Esophagus squamous epithelium (tissue), 5 donors: ENCODE data around the gene TUBGCP2. TPM values are rescaled to one million over a fixed set of nuclear protein-coding genes. Genes with fewer than 3 reads are reported as not detected.
A peak's percentile ranks its signal among the peaks of the same experiment; 100 is the strongest.

ENCODE experiments used
- DNase-seq: peaks from one replicate; lab custom pipeline; 2025; lab: John Stamatoyannopoulos, UW
- H3K27ac ChIP-seq, 4 donors: fragments of 200-600 bp; sonication (generic); one replicate each; pipeline ENCODE4 v1.5.1; 2016 to 2019; ENCODE audit warnings: mild to moderate bottlenecking in 1 of 4
- H3K27me3 ChIP-seq, 4 donors: fragments of 200-600 bp; sonication (generic); 1 replicate in 3 of 4; 2 replicates in 1 of 4; pipeline versions ENCODE4 v1.5.1 to v1.6.0; 2017 to 2021; ENCODE audit warnings: antibody characterized with exemption in 1 of 4
- H3K36me3 ChIP-seq, 3 donors: fragments of 200-600 bp; sonication (generic); one replicate each; pipeline ENCODE4 v1.5.1; 2016 to 2019
- H3K4me1 ChIP-seq, 3 donors: fragments of 200-600 bp; sonication (generic); one replicate each; pipeline ENCODE4 v1.5.1; 2017 to 2019
- H3K4me3 ChIP-seq, 4 donors: fragments of 200-600 bp; sonication (generic); 1 replicate in 3 of 4; 2 replicates in 1 of 4; pipeline ENCODE4 v1.5.1; 2016 to 2019; ENCODE audit warnings: mild to moderate bottlenecking in 2 of 4, moderate library complexity in 1 of 4
- H3K9me3 ChIP-seq, 3 donors: fragments of 200-600 bp; sonication (generic); one replicate each; pipeline ENCODE4 v1.5.1; 2016 to 2019
- POLR2A ChIP-seq, 4 donors: fragments of 450-650 bp; IDR thresholded peaks; one replicate each; pipeline ENCODE4 v1.6.1; 2017; ENCODE audit warnings: antibody characterized with exemption in 4 of 4, mild to moderate bottlenecking in 4 of 4, moderate library complexity in 3 of 4
- WGBS, 2 donors: methylation state at CpG; one replicate each; pipeline ENCODE4 v1.1.5; 2018; 5-methylcytosine and 5-hydroxymethylcytosine counted together
- intact Hi-C: fragments of 100-400 bp; cut with DNase I; formaldehyde crosslinking; loops from one replicate; pipeline ENCODE4 v1.15.0; 2022
- total RNA-seq, 4 donors: library from RNA; depleted of rRNA; stranded (reverse); fragments of >200 nt; gene quantifications; one replicate each; pipeline ENCODE4 v1.1.0, GENCODE V29; 2016
- TF ChIP-seq, protein P1 (sequence below), 6 experiments: fragments of 450-650 bp in 4 of 6; fragments of 200-600 bp in 2 of 6; sonication (generic) in 2 of 6; IDR thresholded peaks; one replicate each; pipeline ENCODE4 v1.5.1; 2016 to 2019; ENCODE audit warnings: antibody characterized with exemption in 6 of 6, mild to moderate bottlenecking in 4 of 6, moderate library complexity in 4 of 6
- donor health status: DM: yes; HTN: yes; CAD: no.

Gene TUBGCP2
- total RNA-seq, 4 donors from 2014 or later, result 28.4 to 44.4 (median 38.9) TPM

DNA sequence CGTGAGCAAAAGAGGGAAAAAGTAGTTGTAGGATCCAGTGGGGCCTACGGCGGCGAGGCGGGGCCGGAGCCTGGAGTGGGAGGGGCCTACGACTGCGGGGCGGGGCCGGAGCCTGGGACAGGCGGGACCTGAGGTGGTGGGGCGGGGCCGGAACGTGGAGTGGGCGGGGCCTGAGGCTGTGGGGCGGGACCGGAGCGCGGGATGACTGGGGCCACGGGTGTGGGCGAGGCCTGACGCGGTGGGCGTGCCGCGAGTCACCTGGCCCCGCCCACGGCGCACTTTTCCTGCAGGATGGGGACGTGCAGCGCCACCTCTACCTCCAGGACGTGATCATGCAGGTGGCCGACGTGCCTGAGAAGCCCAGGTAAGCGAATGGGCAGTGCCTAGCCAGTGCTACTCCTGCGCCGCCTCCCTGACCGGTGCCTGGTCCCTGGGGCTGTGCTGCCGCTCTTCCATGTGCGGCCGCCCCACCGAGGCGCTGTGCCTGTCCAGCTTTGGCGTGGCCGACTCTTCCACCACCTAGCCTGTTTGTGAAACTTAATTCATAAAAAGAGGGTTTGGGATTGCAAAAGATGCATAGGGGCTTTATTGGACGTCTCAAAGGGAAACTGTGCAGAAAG is 538 bp upstream of the TUBGCP2 start:
- Histone ChIP-seq H3K4me3 (peak overlapping the region; percentile 72 to 100 (median 93)), H3K27ac (peak overlapping the region; percentile 92 to 99 (median 98)), H3K36me3 (peaks cover 0 to 49% (median 3%) of the 10 kb centered on the region in 3 donors), H3K27me3 (no peaks in the 10 kb centered on the region), H3K9me3 (no peaks in the 10 kb centered on the region), H3K4me1 (peaks cover 11 to 45% (median 21%) of the 10 kb centered on the region in 3 donors)
- WGBS, 2 donors, result 16 to 52% methylated on average over 21 to 28 of the region's 46 CpGs
- peak; percentile 73 for DNase-seq
- no peak for TF ChIP-seq POLR2A (IDR thresholded peaks at IDR 0.05)
- TF ChIP-seq, protein P1, sequence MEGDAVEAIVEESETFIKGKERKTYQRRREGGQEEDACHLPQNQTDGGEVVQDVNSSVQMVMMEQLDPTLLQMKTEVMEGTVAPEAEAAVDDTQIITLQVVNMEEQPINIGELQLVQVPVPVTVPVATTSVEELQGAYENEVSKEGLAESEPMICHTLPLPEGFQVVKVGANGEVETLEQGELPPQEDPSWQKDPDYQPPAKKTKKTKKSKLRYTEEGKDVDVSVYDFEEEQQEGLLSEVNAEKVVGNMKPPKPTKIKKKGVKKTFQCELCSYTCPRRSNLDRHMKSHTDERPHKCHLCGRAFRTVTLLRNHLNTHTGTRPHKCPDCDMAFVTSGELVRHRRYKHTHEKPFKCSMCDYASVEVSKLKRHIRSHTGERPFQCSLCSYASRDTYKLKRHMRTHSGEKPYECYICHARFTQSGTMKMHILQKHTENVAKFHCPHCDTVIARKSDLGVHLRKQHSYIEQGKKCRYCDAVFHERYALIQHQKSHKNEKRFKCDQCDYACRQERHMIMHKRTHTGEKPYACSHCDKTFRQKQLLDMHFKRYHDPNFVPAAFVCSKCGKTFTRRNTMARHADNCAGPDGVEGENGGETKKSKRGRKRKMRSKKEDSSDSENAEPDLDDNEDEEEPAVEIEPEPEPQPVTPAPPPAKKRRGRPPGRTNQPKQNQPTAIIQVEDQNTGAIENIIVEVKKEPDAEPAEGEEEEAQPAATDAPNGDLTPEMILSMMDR (IDR thresholded peaks at IDR 0.05), result no peak
- intact Hi-C loops, result no loop called here

DNA sequence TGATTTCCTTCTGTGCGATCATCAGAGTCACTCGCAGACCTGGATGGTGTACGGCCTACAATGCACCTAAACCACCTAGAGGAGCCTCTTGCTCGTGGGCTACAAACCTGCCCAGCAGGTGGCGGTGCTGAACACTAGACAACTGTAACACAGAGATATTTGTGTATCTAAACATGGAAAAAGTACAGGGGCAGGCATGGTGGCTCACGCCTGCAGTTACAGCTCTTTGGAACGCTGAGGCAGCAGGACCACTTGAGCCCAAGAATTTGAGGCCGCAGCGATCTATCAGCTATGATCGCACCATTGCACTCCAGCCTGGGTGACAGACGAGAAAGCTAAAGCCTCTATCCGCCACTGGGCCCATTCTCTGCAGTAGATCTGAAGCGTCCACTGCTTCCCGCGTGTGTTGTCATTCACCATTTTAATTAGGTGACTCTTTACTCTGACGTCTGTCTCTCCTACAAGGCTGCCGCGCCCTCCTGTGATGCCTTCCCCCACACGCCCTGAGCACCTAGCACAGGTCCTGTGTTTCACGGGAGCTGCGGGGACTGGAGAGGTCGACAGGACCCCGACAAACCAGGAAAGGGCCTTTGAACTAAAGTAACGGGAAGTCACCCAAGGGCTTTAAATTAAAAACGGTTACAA is 774 bp downstream of the TUBGCP2 start:
- Histone ChIP-seq H3K27me3 (no peaks in the 10 kb centered on the region), H3K4me3 (peak overlapping the region; percentile 72 to 100 (median 93)), H3K27ac (peak overlapping the region; percentile 92 to 99 (median 98)), H3K9me3 (no peaks in the 10 kb centered on the region), H3K4me1 (peaks cover 11 to 49% (median 21%) of the 10 kb centered on the region in 3 donors), H3K36me3 (peaks cover 0 to 55% (median 3%) of the 10 kb centered on the region in 3 donors)
- peak; percentile 30 for DNase-seq
- intact Hi-C loops, result no loop called here
- 1 to 2% methylated on average over 20 to 24 of the region's 25 CpGs for WGBS, 2 donors
- TF ChIP-seq, protein P1 (IDR thresholded peaks at IDR 0.05), result peak; percentile 50 to 83 (median 70)
- TF ChIP-seq POLR2A (IDR thresholded peaks at IDR 0.05), result peak in 1 of 4 donors; percentile 17

DNA sequence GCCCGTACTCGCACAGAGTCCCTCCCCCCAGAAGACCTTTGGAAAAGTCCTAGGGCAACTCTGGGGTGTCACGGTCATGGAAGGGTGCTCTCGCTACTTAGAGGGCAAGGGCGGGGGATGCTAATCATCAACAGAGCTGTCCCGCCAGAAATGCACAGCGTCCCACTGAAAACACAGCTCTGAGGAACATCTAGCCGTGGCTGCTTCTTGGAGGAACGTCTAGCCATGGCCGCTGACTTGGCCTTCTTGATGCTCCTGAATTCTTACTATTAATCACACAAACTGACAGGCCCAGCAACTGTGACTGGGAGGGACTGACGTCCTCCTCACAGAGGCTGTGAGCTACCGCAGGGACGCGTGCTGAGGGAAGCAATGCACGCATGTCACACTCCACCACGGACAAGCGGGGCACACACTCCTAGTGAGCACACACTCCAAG is 1.7 kb downstream of the TUBGCP2 start:
- H3K4me3 ChIP-seq, result no peak overlapping the region
- WGBS, 2 donors, result 87 to 91% methylated on average over 8 to 14 of the region's 17 CpGs
- H3K27me3 ChIP-seq, result no peaks in the 10 kb centered on the region
- no peaks in the 10 kb centered on the region for H3K9me3 ChIP-seq
- peak overlapping the region in 3 of 4 donors; percentile 25 to 99 (median 97) for H3K27ac ChIP-seq
- peaks cover 11 to 49% (median 21%) of the 10 kb centered on the region in 3 donors for H3K4me1 ChIP-seq
- TF ChIP-seq POLR2A (IDR thresholded peaks at IDR 0.05), result no peak
- TF ChIP-seq, protein P1 (IDR thresholded peaks at IDR 0.05), result no peak
- intact Hi-C loops, result no loop called here
- DNase-seq, result no peak
- peaks cover 0 to 55% (median 10%) of the 10 kb centered on the region in 3 donors for H3K36me3 ChIP-seq

- no peak for TF ChIP-seq POLR2A (IDR thresholded peaks at IDR 0.05)
- TF ChIP-seq, protein P1 (IDR thresholded peaks at IDR 0.05), result no peak
- no peaks in the 10 kb centered on the region for H3K27me3 ChIP-seq
- H3K36me3 ChIP-seq, result peaks cover under 1 to 55% (median 10%) of the 10 kb centered on the region in 3 donors
- H3K9me3 ChIP-seq, result no peaks in the 10 kb centered on the region
- 83 to 89% methylated on average over 3 to 5 of the region's 5 CpGs for WGBS, 2 donors
- peaks cover 11 to 49% (median 21%) of the 10 kb centered on the region in 3 donors for H3K4me1 ChIP-seq
- peak overlapping the region in 3 of 4 donors; percentile 25 to 68 (median 49) for H3K27ac ChIP-seq
- no peak for DNase-seq
- no peak overlapping the region for H3K4me3 ChIP-seq
- intact Hi-C loops, result no loop called here
These were observed 2.6 kb downstream of the TUBGCP2 start for GRCh38 chr10:133306097-133306476.

DNA sequence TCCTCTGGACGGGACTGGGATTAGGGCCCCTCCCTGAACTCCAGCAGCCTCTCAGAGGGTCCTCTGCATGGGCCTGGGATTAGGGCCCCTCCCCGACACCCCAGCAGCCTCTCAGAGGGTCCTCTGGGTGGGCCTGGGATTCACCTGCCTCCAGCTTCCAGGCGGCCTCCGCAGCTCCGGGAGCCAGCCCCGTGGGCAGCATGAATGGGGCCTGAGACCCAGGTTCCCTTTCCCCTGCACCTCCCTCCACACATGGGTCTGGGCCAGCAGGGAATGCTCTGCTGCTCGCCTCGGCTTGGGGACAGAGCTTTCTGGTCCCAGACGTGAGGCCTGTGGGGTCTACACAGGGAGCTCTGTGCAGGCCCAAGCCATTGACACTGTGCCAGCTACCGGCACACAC is 5.5 kb downstream of the TUBGCP2 start:
- TF ChIP-seq, protein P1 (IDR thresholded peaks at IDR 0.05), result no peak
- no peak for TF ChIP-seq POLR2A (IDR thresholded peaks at IDR 0.05)
- Histone ChIP-seq H3K4me1 (peaks cover 11 to 40% (median 16%) of the 10 kb centered on the region in 3 donors), H3K9me3 (no peaks in the 10 kb centered on the region), H3K4me3 (no peak overlapping the region), H3K27me3 (no peaks in the 10 kb centered on the region), H3K27ac (no peak overlapping the region), H3K36me3 (peaks cover 22 to 68% (median 24%) of the 10 kb centered on the region in 3 donors)
- no peak for DNase-seq
- WGBS, 2 donors, result 80% methylated on average over 1 of the region's 10 CpGs; no CpG with 5 or more reads in 1 of the 2 donors
- intact Hi-C loops, result no loop called here
